Islet precursor cell (in vitro differentiated cells): ENCODE results near the gene APOA5.
"Not testable (repeated sequence)": the region's sequence is repeated elsewhere in the genome, so short reads cannot be mapped to it uniquely, and the experiment has no call there.

Experiments
- DNase-seq: peaks from one replicate; pipeline ENCODE4 v3.0.0-alpha.2; 2018

Gene APOA5

DNA sequence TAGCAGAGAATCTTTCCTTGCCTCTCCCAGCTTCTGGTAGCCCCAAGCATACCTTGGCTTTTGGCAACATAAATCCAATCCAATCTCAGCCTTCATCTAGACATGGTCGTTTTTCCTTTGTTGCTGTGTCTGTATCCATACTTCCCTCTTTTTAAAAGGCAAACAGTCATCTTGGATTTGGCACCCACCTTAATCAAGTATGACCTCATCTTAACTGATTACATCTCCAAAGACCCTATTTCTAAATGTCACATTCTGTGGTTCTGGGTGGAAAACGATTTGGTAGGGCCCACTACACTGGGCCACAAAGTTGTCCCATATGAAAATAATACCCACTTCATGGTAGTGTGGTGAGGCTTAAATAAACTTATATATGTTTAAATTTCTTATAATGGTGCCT lies 19.7 kb downstream of the APOA5 start:
- DNase-seq, result no peak

DNA sequence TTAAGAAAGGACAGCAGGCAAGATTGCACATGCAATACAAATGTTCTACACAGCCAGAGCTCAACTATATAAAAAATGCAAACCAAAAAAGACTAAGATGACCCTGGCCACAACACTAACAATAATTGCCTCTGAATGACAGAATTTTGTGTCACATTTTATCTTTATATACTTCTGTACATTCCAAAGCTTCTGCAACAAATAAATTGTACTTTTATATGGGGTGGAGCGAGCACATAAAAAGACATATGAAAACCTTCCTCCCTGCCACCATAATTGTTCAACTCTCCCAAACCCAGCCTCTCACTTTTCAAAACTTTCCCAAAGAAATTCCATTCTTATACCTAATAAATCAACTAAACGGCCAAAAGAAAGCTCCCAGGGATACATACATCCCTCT lies 29.5 kb downstream of the APOA5 start:
- DNase-seq, result no peak

DNA sequence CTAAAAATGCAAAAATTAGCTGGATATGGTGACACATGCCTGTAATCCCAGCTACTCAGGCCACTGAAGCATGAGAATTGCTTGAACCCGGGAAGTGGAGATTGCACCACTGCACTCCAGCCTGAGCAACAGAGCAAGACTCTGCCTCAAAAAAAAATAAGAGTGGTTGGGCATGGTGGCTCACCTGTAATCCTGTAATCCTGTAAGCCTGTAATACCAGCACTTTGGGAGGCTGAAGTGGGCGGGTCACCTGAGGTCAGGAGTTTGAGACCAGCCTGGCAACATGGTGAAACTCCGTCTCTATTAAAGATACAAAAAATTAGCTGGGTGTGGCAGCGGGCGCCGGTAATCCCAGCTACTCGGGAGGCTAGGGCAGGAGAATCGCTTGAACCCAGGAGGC lies 35.6 kb downstream of the APOA5 start:
- DNase-seq, result not testable (repeated sequence)

DNA sequence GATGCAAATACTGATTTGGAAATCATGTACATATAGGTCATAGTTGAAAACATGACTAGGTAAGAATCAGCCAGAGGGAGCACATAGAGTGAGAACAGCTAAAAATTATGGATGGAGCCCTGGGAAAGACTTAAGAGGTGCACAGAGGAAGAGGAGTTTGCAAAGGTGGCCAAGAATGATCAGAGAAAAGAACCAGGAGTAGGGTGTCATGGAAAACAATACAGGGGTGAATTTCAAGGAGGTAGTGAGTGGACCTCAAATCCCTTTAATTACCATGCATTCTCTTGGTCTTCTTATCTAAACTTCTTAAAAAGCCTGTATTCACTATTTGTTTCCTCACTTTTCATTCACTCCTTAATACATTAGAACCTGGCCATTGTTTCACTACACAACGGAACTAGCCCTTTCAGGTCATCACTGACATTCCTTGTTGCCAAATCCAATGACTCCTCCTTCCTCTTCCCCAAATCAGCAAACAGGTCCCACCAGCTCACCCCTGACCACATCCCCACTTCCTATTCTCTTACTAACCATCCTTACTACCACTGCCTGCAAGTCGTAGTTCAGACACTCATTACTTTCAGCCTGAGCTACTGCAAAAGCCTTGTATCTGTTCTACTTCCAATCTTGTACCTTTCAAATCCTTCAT lies 41.5 kb downstream of the APOA5 start:
- DNase-seq, result no peak

DNA sequence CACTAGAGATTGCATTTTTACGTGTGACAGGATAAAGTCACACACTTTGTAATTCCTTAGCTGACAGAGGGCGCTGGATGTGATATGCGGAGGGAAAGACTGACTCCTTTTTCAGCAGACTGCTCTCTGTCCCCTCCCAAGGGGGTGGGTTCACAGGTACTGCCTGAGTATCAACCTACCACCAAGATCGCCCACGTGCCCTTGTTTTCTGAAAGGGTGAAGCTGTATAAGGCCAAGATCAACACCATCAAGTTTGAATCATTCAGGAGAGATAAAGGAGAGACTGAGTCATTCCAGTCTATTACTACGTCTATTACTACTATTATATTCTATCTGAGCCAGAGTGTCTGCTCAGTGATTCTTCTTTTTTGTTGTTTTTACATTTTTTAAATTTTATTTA lies 49.6 kb downstream of the APOA5 start:
- DNase-seq, result no peak

DNA sequence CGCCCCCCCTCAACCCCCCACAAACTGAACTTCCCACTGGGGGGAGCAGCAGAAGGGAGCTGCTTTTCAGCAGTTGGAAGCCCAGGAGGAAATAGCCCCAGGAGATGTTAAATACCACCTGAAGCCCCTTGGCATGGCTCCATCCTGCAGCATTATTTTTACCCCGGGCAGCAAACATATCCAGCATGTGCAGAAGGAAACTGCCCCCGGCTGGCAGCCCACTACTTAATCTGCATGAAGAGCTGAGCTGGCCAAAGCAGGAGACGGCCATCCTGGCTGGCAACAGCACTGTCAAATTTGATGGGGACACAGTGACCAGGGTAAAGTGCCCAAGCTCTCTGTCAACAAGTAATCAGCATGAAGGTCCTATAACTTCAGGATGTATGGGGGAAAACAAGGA lies 50.9 kb downstream of the APOA5 start:
- no peak for DNase-seq
